GM18502 (cell line): ENCODE measurements around the gene PRMT7.

Source experiments
- ATAC-seq: cut with Tn5 transposase; IDR thresholded peaks from one replicate; pipeline ENCODE4 v1.9.1; 2021; ENCODE audit warnings: mild to moderate bottlenecking; ENCODE audit not compliant: unreplicated experiment, poor library complexity

The PRMT7 gene

DNA sequence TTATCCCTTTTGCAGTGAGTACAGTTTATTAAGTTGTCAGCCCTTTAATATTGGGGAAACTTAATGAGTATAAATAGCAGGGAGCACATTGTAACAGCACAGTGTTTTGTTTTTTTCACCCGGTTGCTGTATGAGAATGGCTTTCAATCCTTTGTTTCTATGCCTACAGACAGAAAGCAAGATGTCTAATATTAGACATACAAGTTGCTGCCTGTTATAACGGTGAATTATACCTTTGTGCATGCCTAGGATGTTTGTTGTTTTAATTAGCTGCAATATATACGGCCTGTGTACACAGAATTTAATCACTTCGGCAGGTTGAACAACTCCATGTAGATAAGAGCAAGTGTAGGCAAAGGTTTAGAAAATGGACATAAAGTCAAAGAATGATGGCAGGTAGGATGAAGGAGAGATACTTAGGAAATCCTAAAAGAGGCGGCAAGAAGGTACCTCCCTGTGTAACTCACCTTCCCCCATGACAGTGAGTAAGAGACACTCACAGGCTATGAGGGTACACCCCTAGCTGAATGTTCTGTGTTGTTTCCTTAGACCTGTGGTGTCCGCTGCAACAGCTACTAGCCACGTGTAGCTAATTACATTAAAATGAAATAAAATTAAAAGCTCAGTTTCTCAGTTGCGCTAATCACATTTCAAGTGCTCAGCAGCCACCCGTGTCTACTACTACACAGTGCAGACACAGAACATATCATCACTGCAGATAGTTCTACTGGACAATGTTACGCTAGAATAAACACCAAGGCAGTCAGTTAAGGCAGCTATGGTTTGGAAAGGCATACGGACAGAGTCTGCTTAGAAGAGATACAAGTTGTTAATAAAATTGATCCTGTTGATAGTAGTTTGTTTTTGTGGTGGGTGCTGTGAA is 11.0 kb upstream of the PRMT7 start:
- ATAC-seq = no peak

DNA sequence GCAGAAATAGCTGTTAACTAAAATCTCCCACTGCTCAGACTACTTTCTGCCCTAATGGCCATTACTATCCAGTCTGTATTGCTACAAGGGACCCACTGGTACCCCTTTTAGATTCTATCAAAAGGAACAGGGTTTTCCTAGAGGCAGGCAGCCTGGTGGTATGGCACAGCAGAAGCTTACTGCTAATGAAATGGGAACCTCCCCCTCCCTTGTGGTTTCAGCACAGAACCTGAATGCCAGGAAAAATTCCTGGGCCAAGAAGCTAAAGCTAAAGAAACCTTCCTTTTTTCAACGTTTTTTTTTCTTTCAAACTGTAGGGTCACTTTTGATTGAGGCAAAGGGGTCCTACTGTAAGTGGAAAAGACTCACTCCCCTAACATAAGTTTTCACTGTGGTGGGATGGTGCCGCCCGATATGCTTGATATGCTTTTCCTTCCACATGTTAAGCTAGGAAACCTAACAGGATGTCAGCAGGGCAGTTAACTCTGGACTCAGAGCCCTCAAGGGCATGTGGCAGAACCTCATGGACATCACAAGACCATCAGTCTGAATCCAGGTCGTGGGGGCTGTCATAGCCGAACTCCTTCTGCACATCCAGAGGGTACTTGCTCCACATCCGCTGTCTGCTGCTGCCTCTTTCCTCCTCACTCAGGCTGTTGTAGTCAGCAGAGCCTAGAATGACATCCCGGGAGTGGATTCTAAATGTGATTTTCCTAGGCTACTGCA is 9.9 kb upstream of the PRMT7 start:
- no peak for ATAC-seq

DNA sequence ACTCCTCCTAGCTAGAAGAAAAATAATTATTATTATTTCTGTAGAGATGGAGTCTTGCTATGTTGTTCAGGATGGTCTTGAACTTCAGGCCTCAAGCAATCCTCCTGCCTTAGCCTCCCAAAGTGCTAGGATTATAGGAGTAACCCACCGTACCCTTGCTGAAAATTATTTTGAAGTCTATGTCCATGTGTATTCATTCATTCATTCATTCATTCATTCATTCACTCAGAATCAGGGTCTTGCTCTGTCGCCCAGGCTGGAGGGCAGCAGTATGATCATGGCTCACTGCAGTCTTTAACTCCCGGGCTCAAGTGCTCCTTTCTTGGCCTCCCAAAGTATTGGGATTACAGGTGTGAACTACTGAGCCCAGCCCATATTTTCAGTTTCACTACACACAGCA is 4.2 kb upstream of the PRMT7 start:
- no peak for ATAC-seq

DNA sequence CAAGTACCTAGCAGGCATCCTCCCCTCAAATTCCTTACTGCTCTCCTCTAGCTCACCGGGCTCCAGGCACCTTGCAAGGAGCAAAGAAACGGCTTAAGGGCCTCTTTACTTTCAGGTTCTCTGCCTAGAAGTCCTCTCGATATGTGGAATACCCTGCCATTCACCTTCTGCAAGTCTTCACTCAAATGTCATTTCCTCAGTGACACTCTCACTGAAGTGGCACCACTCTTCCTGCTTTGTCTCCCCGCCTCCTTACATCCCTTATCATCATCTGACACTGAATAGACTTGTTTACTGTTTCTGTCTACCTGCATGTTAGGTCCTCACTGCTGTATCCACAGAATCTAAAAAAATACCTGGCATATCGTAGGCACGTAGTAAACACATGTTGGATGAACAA is 1.0 kb upstream of the PRMT7 start:
- no peak for ATAC-seq

DNA sequence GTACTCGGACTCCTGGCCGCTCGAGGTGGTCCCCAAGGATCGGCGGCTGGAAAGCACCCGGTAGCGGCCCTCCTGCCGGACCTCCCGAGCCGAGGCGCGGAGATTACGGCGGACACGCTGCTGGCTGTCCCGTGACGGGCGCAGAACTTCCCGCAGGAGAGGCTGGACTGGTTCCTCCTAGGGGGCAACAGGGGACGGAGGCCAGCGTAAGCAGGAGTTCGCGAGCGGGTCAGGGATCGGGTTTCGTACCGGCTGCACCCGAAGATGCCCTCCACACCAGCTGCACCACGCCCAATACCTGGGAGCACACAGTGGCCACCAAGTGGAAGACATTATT is 414 bp upstream of the PRMT7 start:
- ATAC-seq = peak; percentile 31

DNA sequence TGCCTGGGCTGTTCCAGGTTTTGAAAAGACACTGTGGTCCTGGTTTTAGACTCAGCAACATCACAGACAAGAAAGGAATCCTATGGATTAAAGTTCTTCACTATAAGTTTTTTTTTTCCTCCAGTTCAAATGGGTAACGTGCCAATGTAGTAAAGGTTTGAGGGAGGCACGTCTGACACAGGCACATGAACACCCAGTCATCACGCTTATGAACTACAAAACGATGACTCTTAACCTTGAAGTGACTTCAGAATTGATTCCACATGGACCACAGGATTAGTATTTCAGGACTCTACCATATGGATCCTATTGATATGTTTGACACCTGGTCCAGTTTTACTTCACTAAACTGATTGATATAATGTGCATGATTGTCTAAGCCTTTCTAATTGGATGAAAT is 2.3 kb downstream of the PRMT7 start:
- no peak for ATAC-seq

DNA sequence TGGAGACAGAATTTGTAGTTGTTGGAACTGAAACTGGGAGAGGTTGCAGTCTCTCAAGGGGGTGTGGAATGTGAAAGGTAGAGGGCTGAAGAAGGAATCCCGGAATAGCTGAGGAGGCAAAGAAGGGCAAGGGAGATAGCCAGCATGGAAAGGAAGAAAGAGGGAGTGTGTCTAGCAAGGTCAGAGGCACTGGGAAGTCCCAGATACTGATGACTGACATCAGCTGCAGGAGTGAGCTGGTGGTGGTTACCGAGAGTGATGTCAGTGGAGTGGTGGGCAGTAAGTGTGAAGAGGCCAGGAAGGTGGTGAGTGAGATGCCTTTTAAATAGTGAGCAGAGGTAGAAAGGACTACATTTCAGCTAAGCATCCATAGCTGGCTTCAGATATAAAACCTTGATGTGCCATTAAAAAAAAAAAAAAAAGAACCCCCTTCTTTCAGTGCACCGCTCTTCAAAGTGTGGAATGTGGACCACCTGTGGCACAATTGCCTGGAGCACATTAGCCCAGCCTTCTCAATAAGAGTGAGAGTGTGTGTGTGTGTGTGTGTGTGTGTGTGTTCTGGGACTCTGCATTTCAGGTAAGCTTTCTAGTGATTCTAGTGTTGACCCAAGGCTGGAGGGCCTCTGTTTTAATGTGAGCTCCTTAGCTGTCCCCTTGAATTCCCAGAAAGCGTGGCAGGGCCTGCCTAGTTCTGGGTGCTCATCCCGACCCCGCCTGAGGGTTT is 8.5 kb downstream of the PRMT7 start:
- no peak for ATAC-seq

DNA sequence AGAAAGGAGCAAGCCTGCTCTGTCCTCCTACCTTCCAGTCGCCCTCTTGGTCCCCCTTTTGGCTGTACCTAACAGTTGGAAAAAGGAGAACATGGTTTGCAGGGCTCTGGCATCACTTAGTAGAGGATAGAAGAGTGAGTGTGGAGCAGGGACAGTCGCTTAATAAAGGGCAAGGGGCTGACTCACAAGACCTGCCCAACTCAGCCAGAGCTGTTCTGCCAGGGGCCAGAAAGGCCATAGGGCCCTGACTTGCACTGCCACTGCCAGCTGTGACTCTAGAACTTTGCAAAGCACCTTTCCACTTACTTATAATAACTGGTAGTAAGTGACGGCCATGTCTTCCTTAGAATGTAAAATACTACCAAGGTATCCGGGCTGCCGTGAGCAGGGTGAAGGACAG is 13.5 kb downstream of the PRMT7 start:
- ATAC-seq = no peak

DNA sequence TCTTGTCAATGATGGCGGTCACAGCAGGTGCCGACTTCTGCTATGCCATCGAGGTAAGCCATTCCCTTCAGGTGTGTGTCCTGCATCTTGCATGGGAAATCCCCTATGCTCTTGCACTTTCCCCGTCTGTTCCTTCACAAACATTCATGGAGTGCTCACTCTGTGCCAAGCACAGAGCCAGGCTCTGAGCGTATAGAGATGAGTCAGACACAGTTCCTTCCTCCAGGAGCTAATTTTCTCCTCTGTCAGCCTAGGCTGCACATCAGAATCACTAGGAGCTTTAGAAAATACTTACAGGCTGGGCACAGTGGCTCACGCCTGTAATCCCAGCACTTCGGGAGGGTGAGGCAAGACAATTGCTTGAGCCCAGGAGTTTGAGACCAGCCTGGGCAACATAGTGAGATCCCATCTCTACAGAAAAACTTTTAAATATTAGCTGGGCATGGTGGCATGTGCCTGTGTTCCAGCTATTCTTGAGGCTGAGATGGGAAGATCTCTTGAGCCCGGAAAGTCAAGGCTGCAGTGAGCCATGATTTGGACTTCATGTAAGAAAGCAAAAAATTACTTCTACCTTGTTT is 14.1 kb downstream of the PRMT7 start:
- ATAC-seq = no peak

DNA sequence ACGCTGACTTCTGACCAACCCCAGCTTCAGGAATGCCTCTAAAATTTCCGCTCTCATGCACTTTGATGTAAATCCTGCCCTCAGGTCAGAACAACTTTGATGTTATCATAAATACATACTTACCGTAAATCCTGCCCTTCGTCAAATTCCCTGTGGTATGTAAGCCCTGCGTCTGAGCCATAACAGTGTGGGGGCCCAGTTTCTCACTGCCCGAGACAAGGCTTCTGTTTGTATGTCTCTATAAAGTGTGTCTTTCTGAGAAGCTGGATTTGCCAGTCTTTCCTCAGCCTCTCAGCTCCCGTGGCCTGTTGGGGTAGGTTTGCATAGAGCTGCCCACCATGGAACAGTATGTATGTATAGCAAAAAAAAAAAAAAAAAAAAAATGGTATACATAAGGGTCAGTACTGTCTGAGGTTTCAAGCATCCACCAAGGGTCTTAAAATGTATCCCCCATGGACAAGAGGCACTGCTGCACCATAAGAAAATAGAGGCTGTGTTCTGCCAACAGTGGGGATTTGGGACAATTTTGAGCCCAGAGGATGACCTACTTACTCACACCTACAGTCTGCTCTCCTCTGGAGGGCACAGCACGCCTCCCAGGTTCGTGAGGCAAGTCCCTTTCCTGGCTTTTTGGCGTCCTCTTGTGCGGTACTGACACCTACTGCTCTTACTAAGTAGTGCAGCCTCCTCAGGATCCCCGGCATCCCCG is 17.5 kb downstream of the PRMT7 start:
- peak; percentile 65 for ATAC-seq

DNA sequence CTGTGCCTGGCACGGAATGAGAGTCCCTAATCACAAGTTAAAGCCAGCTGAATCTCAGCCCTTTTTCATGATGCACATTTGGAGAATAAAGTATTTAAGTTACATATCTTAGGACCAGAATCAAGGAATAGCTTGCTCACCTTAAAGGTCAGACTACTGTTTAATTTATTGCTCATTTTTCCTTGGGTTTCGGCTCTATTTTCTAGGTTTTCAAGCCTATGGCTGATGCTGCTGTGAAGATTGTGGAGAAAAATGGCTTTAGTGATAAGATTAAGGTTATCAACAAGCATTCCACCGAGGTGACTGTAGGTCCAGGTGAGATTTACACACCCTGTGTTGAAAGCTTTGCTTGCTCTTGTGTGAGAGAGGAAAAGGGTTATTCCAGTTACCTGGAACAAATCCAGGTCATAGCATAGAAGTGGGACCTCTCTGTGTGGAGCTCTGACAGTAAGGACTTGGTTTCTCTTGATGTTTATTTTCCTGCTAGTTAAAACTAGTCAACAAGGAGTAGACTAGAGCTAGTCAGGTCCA is 18.1 kb downstream of the PRMT7 start:
- ATAC-seq = no peak

DNA sequence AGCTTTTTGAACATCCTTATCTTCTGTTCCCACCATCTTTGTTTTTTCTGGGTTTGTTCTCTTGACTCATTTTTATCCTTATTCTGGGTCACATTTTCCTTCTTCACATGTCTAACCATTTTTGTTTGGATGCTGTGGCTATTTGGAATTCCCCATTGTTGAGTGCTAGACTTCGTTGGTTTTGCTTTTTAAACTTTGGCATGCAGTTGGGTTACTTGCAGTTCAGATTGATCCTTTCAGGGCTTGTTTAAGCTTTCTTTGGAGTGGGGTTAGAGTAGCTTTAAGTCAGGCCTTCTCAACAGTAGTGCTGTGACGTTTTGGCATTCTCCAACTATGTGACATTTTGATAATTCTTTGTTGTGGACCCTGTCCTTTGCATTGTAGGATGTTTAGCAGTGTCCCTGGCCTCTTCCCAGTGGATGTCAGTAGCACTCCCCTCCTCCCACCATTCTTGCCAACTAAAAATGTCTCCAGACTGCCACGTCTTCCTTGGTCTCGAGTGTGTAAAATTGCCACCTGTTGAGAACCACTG is 21.1 kb downstream of the PRMT7 start:
- ATAC-seq = no peak

DNA sequence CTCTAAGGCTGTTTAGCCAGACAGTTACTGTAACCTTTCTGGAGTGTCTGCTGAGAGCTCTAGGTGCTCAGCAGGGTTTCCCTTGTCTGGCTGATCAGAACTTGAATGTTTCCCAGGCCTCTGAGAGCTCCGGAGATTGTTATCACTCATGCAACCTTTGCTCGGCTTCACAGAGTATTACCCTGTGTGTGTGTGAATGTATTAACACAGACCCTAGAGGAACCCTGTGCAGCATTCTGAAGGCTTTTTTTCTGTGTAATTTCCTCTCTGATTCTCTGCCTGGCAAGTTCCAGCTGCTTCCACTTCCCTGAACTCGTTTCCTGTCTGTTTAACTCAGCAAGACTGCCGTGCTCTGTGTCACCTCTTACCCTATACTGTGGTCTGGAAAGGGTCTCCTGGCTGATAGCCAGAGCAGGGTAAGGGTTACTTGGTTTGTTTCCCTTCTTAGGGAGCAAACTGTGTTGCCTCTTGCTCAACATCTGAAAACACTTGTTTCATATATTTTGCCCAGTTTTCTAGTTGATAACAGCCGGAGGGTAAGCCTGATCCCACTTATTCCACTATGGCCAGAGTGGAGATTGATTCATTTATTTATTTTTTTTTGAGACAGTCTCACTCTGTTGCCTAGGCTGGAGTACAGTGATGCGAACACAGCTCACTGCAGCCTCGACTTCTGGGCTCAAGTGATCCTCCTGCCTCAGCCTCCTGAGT is 21.7 kb downstream of the PRMT7 start:
- no peak for ATAC-seq

DNA sequence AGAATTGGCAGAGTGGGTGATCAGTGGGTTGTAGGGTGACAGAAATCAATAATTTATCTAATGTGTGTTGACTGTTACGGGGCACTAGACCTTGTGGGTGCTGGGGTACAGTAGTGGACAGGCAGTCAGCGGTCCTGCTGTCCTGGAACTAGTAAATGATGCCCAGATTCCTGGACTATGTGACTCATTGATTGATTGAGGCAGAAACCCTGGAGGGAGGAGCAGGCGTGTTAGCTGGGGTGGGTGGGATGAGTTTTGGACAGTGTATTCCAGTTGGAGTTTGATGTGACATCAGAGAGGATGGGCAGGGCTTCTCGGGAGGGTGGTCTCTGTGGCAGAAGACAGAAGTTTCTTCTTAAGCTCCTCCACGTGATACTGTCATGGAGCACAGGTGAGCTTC is 24.4 kb downstream of the PRMT7 start:
- no peak for ATAC-seq

DNA sequence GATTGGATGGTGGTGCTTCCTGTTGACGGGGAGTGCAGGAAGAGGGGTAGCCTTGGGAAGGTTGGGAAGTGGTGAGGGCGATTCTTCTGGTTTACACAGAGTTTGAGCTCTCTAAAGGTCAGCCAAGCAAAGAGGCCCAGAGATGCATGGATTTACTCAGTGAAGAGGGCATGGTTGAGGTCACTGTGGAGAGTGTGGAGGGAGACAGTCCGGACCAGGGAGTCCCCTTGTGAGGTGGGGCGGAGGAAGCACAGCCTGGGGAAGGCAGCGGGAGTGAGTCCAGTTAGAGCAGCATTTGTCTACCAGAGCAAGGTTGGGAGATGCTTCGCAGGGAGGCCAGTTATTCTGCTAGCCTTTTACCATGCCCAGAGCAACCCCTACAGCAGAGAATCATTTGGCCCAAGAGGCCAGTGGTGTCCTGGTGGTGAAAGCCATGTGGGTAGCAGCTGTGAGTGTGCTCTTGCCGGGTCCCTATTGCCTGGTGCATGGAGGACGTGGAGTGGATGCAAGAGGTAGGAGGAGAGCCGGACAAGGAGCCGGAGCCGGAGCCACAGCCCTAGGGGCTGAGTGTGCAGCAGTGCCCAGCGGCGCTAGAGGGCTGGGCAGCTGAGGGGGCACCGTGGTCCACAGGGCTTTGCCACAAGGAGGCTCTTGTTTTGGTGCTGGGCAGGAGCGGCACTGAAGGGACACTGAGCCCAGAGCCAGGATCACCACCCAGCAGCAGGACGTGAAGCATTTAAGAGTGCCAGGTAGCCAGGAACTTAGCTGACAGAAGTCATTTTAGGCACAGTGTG is 27.7 kb downstream of the PRMT7 start:
- no peak for ATAC-seq

DNA sequence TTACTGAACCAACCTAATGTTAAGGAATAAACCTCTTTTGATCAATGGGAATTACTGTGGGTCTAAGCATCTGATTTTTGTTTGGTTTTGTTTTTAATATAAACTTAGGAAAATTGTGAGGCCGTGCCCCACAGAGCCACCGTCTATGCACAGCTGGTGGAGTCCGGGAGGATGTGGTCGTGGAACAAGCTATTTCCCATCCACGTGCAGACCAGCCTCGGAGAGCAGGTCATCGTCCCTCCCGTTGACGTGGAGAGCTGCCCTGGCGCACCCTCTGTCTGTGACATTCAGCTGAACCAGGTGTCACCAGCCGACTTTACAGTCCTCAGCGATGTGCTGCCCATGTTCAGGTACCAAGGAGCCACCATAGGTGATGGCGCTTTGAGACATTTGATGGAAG is 28.4 kb downstream of the PRMT7 start:
- ATAC-seq = no peak

DNA sequence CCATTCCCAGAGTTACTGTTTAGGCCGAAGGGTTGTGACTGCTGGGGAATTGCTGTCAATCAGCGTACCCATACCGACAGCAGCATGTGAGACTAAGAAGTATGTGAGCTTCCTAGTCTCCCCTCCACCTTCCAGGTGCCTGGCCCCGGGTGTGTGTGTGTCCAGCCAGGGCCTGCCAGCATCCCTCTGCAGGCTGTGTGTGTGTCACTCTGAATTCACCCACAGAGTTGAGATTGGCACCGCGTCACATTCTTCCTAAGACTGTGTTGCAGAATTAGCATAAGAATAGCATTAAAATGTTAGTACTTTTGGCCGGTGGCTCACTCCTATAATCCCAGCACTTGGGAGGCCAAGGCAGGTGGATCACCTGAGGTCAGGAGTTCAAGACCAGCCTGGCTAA is 31.8 kb downstream of the PRMT7 start:
- ATAC-seq = no peak

DNA sequence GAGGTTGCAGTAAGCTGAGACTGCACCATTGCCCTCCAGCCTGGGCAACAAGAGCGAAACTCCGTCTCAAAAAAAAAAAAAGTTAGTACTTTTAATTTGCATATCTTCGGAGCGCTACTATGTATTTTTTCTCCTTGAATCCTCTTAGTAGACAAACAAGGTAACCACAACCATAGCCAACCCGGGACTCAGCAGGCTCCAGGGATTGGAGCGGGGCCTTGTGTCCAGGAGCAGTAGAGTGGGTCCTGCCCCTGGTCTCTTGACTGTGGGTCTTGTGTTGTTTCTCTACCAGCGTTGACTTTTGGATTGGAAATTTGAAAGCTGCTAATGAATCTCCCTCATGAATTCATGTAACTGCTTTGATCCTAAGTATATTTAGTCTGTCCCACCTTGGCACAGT is 32.3 kb downstream of the PRMT7 start:
- no peak for ATAC-seq
